Inflammatory macrophage treated with lipopolysaccharide for 4 hours (primary cell): ENCODE data around the gene AMOTL1.

ENCODE experiments used
- DNase-seq: peaks from one replicate; pipeline ENCODE4 v3.0.0-alpha.2; 2020

AMOTL1 gene

DNA sequence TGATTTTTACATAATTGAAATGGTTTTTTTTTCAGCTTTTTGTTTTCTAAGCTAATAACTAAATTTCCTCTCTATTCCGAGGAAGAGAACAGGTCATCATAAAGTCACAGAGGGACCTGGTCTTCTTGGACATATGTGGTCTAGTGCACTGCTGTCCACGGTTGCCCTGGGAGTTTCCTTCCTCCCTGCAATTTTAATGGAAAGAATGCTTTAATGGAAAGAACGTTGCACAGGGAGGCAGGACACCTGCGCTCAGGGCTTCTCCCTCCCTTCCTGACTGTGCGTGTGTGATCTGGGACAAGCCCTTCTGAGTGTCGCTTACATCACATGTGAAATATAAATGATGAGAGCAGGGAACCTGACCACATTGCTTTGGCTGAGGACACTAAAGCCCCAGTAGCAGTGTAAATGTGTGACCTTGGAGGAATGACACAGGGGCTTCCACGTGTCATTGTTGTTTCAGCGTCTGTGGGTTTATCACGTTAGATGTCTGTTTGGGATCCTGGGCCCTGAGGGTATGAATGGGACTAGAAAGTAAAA, 93.2 kb downstream of the AMOTL1 start:
- DNase-seq, result no peak

DNA sequence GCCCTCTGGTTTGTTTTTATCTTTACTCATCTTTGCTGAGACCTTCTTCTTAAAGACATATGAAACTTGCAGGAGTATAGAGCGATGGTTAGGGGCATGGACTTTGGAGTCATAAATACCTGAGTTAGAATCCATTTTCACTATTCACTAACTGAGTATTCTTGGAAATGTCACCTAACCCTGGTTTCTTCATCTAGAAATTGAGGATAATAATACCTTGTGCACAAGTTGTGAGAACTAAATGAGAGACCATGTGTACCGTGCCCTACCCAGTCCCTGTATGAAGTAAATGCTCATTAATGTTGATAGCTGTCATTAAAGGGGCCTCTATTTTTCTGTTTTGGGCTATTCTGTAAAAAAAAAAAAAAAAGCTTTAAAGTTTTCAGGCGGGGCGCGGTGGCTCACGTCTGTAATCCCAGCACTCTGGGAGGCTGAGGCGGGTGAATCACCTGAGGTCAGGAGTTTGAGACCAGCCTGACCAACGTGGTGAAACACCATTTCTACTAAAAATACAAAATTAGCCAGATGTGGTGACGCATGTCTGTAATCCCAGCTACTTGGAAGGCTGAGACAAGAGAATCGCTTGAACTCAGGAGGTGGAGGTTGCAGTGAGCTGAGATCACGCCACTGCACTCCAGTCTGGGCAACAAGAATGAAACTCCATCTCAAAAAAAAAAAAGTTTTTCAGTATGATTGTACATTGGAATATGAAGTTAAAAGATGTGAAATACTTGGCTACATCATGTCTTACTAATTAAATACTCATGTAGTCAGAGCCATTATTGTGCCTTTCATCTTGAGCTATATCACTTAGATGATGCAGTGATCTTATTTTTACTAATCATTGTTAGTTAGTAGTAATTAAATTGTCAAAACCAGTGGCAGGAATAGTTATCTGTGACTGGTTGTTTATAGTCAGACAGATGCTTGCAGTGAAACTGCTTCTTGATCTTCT, 95.0 kb downstream of the AMOTL1 start:
- DNase-seq, result no peak

DNA sequence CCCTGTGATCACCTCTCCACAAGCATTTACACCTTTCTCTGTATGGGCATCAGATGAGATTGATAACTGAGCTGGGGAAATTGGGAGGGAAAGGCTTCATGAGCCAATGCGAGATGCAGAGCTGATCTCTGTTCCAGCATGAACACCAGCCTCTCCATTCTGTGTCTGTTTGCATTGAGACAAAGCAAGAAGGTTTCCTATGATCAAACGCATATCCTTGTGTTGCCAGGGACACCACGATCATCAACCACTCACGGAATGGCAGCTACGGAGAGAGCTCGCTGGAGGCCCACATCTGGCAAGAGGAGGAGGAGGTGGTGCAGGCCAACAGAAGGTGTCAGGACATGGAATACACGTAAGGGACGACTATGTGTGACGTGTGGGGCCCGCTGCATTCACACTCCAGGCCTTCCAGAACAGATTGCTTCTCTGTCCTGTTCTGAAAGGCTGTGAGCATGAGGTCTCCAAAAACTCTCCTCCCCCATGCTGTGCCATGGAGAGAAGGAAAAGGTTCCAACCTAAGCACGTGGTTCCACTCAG, 96.4 kb downstream of the AMOTL1 start:
- DNase-seq, result no peak

DNA sequence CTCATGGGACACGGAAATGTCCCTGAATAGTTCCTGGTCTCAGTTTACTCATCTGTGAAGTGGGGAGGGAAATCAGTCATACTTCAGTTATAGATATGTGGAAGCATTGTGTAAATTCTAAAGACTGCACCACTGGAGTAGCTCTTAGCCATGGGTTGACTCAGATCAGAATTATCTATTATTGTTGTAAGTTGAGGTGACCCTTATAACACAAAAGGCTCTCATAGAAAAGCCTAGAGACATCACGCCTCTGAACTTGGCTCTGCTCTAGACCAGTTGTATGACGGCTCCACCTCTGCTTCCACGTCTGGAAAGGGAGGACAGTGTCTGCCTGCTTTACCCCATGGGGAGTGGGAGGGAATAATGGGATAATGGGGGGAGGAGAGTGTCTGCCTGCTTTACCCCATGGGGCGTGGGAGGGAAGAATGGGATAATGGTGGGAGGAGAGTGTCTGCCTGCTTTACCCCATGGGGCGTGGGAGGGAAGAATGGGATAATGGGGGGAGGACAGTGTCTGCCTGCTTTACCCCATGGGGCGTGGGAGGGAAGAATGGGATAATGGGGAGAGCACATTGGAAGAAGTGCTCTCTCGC, 98.2 kb downstream of the AMOTL1 start:
- DNase-seq, result no peak

DNA sequence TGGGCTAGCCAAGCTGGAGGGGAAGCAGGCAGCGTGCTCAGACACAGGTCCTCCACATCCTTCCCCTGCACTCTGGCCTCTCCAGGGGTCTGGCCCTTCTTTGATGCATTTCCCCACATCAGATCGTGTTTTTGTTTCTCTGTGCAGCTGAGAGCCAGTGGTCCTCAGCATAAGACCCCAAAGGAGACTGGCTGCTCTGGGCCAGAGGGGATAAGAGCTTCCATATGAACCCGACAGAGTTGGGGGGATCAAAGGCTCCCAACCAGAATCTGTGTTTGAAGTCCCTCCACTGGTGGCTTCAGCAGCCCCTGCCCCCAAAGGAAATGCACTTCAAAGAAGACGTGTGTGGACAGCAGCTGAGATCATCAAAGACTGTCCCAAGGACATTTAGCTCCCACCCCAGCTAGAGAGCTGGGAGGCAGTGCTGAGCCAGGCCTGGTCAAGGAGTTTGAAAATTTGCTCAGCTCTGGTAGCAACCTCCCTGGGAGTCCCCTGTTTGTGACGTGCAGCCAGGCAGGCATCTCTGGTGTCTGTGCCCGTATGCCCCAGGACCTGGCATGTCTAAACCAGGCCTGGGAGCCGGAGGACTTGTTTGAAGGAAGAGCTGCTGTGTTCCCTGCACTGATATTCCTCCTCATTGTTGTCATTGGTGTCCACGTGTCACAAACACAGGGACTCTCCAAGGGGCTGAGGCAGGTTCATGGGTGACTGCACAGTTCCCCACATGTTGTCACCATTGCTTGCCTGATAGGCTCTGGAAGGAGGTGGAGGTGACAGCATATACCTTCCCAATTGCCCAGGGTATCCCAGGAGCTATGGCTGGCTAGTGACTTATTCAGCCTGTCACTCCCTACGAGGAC, 99.0 kb downstream of the AMOTL1 start:
- no peak for DNase-seq

DNA sequence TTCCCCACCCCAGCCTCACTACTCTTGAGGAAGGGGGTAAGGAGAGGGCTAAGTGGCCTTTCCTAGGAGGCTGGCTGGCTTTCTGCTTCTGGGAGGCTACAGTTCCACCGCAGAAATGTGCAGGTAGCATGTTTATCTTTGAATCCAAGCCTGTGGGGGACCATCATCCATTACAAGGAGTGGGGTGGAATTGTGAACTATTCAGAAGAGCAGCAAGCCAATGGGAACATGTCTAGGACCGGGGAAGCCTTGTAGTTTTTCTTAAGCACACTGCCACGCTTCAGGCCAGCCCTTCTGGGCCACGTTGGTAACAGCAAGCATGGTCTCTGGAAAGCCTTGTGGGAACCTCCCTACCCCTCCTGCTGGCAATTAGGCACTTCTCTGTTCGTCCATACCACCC, 100.3 kb downstream of the AMOTL1 start:
- DNase-seq, result no peak

DNA sequence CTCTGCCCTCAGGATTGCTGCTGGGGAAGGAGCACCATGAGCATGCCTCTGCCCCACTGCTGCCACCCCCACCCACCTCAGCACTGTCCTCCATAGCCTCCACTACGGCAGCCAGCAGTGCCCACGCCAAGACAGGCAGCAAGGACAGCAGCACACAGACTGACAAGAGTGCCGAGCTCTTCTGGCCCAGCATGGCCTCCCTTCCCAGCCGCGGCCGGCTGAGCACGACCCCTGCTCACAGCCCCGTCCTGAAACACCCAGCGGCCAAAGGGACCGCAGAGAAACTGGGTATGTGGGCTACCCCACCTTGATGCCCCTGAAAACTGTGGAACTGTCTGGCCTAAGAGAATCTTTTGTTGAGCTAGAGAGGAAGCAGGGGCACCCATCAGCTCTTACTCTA, 101.0 kb downstream of the AMOTL1 start:
- DNase-seq, result no peak

DNA sequence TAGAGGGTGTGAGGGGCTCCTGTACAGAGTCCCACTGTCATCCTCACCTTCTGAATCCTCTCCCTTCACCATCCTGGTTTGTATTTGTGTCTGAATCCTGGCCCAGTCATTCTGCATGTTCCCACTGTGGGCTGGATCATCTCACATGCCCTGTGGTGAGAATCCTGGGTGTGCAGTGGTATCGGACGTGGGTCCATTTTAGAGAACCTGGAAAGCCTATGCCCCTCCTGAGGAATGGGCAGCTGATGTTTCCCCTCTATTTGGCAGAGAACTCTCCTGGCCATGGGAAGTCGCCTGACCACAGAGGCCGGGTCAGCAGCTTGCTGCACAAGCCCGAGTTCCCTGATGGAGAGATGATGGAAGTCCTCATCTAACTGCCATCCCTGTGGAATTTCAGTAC, 102.3 kb downstream of the AMOTL1 start:
- DNase-seq, result no peak

DNA sequence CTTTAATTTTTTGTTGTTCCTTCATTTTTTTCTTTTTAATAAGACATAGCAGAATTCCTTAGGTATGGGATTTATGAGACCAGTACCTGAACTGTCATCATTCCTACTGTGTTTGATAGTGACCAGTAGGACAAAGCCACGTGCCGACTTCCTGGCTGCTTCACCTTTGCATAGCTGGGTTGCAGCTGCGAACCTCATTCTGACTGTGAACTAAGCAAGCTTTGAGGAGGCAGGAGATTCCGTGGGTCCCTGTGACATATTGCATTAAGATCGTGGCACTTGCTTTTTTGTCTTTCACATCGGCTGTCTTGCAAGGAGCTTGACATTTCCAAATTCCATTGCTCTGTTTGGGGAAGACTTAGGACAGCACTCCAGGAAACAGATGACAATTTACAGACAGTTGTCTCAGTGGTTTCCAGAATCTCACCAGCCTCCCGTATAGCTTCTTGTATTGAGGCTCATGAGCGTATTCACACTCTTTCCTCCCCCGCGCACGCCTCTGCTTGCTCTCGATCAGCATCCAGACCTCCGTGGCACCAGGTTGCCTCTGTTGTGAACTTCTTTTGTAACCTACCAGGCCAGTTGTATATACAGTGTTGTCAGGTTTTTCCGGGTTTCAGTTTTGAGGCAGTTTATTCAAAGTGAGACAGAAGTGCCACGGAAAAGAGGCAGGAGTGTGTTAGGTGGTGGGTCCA, 103.5 kb downstream of the AMOTL1 start:
- DNase-seq, result no peak

DNA sequence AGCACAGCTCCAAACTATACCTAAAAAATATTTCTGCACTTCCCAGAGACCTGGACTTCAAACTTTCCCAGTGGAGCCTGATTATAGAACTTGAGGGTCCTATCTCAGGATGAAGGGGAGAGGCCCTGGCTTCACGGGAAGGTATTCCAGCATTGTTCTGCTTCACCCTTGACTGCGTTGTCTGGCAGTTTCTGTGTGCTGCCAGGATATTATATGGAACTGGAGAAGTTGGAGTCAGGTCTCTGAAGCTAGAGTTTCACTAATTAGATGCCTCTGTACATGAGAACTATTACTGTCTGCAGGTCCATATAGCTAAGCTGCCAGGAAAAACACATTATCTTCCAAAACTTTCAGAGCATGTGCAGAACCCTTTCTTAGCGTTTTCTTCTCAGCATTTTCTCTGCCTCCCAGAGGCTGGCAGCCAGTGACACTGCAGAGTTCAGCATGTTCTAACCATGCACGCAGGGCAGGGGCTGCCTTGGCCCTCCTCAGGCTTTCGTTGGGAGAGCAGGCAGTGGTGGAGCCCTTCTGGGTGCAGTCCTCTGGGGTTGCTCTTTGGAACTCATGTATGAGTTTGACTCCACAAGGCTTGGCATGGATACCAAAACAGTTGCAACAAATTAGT, 105.9 kb downstream of the AMOTL1 start:
- no peak for DNase-seq

DNA sequence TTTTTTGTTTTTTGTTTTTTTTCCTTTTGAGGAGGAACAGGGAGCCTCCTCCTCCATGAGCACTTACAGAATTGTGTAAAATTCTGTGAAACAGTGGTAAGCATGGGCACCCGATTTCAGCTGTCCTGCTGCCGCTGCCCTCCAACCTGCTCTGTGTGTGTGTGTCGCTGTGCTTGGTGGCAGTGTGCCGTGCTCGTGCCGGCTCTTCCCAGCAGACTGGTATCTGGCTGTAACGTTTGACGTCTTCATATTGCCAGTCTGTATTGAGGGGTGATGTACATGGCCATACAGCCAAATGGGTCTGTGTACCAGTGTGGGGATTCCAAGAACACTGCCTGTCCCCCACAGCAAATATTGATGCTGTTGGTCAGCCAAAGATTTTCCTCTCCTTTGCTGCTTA, 108.1 kb downstream of the AMOTL1 start:
- DNase-seq, result no peak

DNA sequence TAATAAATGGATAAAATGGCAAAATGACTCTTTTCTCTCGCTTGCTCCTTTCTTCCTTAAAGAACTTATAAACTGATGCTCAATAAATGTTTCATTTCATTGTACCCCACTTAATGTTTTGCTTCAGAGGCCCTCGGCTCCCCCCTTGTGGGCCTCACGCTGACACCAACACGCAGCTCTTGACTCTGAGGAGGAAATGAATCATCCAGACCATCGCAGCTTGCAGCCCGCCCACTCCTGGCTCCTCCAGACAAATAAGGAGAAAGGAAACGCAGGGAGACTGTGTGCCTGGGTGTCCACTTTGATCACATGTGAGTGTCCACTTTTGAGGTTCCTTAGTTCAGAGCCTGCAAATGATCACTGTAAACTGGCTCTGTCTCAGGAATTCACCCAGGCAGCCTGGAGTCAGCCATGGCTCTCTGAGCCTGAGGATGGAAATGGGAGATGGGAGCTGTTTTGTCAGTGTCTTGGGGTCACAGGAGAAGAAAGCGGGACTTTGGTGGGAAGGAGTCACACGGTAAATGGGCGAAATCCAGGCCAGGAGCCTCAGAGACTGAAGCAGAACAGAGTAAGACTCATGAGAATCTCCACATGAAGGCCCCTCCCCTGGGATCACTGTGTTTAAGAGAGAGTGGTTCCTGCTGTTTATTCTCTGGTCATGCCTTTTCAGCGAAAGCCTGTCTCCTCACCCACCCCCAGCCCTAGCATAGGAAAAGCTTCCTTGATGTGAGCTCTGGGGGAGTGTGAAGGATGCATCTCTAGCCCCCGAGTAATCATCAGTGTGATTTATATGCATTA, 108.7 kb downstream of the AMOTL1 start:
- peak; percentile 92 for DNase-seq

DNA sequence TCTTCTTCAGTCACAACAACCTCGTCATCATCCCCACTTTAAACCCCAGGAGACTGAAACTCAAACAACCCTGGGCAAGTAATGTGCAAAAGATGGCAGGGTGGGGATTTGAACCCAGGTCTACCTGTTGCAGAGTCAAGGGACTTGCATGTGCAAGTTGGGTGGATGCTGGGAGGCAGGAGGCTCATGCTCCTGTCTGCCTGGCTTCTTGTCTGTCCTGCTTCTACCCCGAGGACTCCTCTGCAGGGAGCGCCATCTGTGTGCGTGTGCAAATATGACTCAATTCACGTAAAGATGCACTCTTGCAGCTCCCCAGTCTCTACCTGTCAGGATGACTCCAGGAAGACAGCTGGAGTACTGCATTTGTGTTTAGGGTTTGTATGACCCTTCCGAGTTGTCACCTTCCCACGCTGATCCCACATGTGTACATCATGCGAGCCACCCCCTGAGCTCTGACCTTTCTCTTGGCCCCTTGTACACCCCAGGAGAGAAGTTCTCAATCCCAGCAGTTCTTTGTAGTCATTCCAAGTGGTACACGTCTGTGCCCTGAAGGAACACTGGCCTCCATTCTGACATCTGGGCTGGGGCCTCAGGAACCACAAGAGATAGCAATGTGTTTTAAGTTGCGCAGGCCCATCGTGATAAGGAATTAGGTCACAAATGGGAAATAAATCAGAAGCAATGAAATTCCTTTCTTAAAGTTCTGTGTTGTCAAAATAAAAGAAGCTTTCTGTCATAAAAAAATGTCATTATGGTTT, 109.5 kb downstream of the AMOTL1 start:
- no peak for DNase-seq

DNA sequence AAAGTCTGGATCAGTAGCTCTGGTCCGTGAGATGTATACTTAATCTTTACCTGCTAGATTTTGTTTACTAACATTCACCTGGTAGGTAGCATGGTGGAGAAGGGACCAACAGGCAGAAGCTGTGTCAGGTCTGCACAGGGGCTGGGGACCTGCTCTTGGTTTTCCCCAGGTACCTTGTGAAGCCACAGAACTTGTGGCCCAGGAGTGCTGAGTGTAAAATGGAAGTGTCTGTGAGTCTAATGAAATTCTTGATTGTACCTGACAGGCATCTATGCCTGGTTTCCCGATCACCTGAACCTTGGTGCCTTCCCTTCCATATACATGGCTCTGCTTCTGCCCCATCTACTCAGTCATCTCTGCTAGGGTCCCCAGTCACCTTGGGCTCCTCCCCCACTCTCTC, 110.8 kb downstream of the AMOTL1 start:
- DNase-seq, result no peak

DNA sequence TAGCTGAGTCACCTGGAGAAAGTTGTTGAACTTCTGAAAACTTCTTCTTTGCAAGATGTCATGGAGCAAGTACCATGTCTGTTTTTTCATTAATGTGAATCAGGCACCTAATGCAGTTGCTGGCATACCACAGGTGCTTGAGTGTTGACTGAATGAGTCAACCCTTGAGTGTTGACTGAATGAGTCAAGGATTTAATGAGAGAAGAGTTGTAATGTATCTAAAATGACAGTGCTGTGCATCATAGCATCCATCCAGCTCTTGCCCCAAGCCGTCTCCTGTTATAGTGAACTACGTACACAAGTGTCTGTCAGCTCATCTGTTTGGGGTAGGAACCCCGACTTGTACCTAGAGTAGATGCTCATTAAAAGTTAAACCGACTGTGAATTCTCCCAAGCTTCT, 112.1 kb downstream of the AMOTL1 start:
- DNase-seq, result no peak

DNA sequence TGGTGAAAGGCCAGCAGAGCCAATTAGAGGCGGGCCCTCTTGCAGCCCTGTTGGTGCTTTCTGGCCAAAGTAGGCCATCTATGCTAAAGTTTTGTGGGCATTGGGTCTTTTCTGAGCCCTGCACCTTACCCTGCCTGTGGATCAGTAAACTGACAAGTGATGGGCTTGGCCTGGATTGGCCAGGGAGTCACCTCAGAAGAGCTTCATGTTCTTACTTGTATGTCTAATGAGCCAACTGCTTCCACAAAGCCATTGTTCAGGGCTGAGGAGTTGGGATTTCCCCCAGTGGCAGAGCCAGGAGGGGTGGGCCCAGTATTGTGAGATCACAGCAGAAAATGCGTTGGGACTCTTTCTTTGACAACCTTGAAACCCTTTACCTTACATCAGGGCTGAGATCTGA, 114.8 kb downstream of the AMOTL1 start:
- no peak for DNase-seq

DNA sequence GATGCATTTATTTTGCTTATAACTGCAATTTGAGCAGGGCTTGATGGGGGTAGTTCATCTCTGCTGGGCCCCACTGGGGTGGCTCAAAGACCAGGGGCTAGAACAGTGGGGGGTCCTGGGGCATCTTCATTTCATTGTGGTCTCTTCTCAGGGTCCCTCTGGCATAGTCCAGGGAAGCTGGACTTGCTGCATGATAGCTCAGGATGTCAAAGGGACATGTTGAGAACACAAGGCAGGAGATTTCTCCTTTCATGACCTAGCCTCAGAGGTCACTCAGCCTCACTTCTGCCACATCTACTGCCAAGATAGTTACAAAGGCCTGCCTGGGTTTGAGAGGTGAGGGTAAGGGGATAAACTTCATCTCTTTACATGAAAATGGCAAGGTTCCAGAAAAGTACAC, 115.7 kb downstream of the AMOTL1 start:
- DNase-seq, result no peak

DNA sequence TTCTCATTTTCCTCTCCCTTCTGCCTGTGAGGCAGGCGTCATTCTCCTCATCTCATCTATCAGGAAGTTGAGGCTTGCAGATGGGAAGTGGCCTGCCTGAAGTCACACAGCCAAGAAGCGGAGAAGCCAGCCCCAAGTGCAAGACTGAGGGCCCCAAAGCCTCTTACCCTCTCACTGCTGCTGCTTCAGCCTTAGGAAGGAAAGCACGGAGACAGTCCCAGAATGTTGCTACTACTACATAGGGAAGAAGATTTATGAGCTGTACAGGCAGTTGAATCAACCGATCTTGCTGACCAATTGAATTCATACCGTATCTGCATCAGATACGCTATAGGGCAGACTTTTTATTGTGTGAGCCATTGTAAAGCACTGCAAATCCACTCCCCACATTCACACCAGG, 116.2 kb downstream of the AMOTL1 start:
- DNase-seq, result peak; percentile 30

DNA sequence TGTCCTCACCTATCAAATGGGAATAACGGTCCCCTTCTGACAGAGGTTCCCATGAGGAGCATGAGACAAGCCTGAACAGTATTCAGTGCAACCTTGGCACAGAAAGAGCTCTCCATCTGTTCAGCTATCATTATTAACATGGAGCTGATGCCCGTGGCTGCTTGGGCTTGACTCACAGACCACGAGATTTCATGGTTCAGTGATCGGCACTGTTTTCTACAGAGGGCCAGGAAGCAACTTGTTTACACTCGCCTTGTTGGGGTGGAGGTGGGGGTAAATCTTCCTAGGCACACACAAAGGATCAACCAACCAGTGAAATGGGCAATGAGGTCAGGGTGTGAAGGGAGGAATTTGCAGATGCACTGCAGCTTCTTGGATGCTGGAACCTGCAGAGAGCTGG, 117.0 kb downstream of the AMOTL1 start:
- DNase-seq, result no peak

DNA sequence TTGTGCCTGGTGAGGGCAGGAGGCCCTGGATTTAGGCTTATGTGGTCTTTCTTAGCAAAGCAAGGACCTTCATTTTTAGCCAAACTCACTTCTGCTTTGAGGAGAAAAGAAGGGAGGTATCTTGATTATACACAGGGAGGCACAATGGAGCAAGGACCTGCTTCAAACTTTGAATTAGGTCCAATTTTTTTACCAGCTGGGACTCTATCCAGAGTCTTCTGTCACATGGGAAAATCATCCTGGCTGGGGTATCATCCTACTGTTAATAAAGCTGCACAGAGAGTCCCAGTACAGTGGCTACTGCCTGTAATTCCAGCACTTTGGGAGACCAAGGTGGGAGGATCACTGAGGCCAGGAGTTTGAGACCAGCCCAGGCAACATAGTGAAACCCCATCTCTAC, 117.4 kb downstream of the AMOTL1 start:
- DNase-seq, result no peak
